NCI-H1417 treated with DMSO at 0.1 percent for 48 hours (cell line): Measurements from ENCODE around the gene CLDN9.
"Not testable (repeated sequence)": the region's sequence is repeated elsewhere in the genome, so short reads cannot be mapped to it uniquely, and the experiment has no call there.

Source experiments
- DNase-seq: peaks from one replicate; lab custom pipeline; 2025; lab: John Stamatoyannopoulos, UW

The CLDN9 gene

GRCh38 chr16:3032624-3033023 lies 19.9 kb downstream of the CLDN9 start:
- DNase-seq, result no peak

- no peak for DNase-seq
Observed at GRCh38 chr16:3035289-3035971, 22.7 kb downstream of the CLDN9 start.

GRCh38 chr16:3035972-3036725 lies 23.4 kb downstream of the CLDN9 start:
- no peak for DNase-seq

GRCh38 chr16:3036726-3037315 lies 24.1 kb downstream of the CLDN9 start, which contains the start of gene BICDL2:
TSS of gene BICDL2 (minus strand) at chr16:3036944. CDS start at chr16:3035496, 1,448 bp downstream.
- DNase-seq, result no peak

- no peak for DNase-seq
Observed at GRCh38 chr16:3038256-3038655, 25.5 kb downstream of the CLDN9 start.

- DNase-seq, result no peak
Observed at GRCh38 chr16:3038896-3039295, 26.2 kb downstream of the CLDN9 start.

GRCh38 chr16:3042376-3042775 lies 29.7 kb downstream of the CLDN9 start:
- DNase-seq, result no peak

- DNase-seq, result no peak
Observed at GRCh38 chr16:3044708-3045107, 32.0 kb downstream of the CLDN9 start.

- DNase-seq, result no peak
Observed at GRCh38 chr16:3045758-3046640, 33.3 kb downstream of the CLDN9 start, which contains the start of gene MMP25. TSS of gene MMP25 (plus strand) at chr16:3046561. CDS start at chr16:3046918, 357 bp downstream.

GRCh38 chr16:3046641-3047386 lies 34.1 kb downstream of the CLDN9 start:
- DNase-seq, result no peak

GRCh38 chr16:3047387-3047720 lies 34.6 kb downstream of the CLDN9 start:
- no peak for DNase-seq

- DNase-seq, result no peak
Observed at GRCh38 chr16:3049921-3050481, 37.3 kb downstream of the CLDN9 start.

GRCh38 chr16:3050487-3050886 lies 37.8 kb downstream of the CLDN9 start:
- no peak for DNase-seq

- DNase-seq, result no peak
Observed at GRCh38 chr16:3051009-3051408, 38.3 kb downstream of the CLDN9 start.

GRCh38 chr16:3051494-3051893 lies 38.8 kb downstream of the CLDN9 start:
- DNase-seq, result no peak

- DNase-seq, result not testable (repeated sequence)
Observed at GRCh38 chr16:3052571-3053329, 40.0 kb downstream of the CLDN9 start.

- DNase-seq, result not testable (repeated sequence)
Observed at GRCh38 chr16:3053330-3053710, 40.6 kb downstream of the CLDN9 start.

- DNase-seq, result no peak
Observed at GRCh38 chr16:3054965-3055733, 42.4 kb downstream of the CLDN9 start.

GRCh38 chr16:3055734-3056115 lies 43.0 kb downstream of the CLDN9 start:
- DNase-seq, result not testable (repeated sequence)
